NCI-H748 treated with DMSO at 0.1 percent for 48 hours (cell line): Measurements from ENCODE around the gene SSTR4.

Source experiments
- DNase-seq: peaks from one replicate; lab custom pipeline; 2025; lab: John Stamatoyannopoulos, UW

SSTR4 gene

GRCh38 chr20:23086931-23087411, 51.9 kb downstream of the SSTR4 start:
- DNase-seq, result no peak

GRCh38 chr20:23087587-23088251, 52.6 kb downstream of the SSTR4 start:
- DNase-seq, result no peak
